MV-4-11 (cell line): ENCODE measurements around the gene NPFF.
"Not testable (repeated sequence)": the region's sequence is repeated elsewhere in the genome, so short reads cannot be mapped to it uniquely, and the experiment has no call there.

ENCODE experiments used
- DNase-seq: peaks from one replicate; lab custom pipeline; 2025; lab: John Stamatoyannopoulos, UW

NPFF gene

GRCh38 chr12:53495903-53496751 is 11.2 kb downstream of the NPFF start:
- DNase-seq: peak; percentile 45

DNA sequence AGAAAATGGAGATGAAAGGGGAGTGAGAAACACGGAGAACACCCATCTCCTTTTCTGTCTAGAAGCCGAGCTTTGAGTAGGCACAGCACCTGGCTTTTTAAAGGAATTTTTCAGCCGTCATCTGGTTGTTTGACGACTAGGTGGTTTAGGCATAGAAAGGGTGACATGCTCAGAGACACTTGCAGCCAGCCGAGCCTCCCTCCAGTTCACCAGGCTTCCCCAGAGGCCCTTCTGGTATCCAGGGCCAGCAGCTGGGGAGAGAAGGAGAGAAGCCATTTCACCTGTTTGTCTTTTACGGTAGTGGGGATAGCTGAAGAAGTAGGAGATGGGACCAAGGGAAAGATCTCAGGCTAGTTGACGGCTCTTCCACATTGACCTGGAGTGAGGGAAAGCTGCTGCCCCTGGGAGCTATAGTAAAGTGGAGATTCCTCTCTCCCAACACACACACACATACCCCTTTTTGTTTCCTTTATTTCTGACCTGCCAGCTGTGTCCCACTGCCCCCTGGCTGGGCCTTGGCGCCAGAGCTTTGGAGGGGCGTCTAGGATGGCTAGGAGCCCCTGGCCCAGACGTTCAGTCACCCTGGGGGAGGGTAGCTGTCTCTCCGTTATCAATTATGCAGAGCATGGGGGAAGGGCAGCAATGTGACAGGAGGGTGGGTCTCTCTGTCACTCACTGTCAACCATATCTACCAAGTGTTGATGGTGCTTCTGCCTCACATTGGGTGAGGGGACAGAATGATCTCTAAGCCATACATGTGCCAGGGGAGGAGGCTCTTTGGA is 13.5 kb downstream of the NPFF start:
- no peak for DNase-seq

DNA sequence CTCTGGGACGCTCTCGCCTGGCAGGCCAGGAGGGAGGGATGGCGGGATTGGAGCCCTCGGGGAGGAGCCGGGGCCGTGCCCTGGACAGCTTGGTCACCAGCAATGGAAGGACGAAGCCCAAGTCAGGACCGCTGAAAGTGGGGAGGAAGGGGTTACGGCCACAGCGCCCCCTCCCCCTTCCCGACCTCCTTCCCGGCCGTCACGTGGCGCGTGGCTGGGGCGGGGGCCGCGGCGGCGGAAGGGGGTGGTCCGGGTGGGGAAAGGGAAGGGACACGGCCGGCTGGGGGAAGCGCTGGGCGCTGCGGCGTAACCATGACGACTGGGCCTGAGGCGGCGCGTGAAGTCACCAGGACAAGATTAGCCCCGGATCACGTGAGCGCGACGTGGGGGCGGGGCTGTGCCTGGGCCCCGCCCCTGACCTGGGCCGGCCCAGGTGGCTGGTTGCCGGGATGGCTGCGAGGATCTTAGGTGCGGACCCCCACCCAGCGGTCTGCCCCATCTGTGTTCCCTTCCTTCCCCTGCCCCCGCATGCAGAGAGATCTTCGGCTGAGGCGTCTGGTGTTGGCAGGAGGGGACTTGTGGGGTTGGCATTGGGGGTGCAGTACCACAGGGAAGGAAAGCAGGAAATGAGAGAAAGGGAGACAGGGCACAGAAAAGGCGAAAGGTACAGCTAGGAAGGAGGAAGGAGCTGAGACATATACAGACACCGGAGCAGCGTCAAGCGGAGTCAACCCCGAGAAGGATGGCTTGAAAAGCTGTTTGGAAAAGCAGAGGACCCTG is 14.3 kb downstream of the NPFF start:
- DNase-seq: peak; percentile 75

GRCh38 chr12:53492188-53492587 is 15.1 kb downstream of the NPFF start:
- DNase-seq: no peak

GRCh38 chr12:53489242-53489864 is 17.9 kb downstream of the NPFF start:
- no peak for DNase-seq

DNA sequence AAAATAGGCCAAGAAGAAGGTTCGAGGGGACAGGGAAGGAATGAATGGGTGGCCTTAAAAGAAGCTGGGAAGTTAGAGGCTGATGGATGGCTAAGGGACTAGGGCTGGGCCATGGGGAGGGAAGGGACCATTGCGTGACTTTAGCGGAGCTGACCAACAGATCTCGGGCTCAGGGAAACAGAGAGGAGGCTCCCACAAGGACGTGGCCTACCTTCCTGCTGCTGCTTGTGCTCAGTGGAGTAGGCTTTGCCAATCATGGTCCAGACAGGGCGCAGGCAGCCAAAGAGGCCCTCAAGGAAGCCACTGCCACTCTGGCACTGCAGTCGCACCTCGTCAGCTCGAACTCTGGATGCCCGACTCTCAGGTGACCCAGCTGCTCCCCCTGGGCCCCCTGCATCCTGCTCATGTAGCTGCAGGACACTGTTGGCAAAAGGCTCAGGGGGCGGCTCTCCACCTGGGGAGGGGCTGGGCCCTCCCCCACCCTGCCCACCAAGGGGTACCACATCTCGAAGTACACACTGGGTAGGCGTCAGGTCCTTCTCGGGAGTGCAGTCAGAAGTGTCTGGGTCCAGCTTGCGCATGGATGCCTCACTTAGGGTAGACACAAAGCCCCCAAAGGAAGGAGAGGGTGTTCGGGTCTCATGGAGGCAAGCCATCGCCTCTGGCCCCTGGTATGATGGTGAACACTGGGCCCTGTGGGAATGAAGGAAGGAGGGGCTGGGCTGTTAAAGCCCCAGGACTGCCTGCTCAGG is 20.4 kb downstream of the NPFF start:
- no peak for DNase-seq

GRCh38 chr12:53485955-53486735 is 21.1 kb downstream of the NPFF start:
- no peak for DNase-seq

DNA sequence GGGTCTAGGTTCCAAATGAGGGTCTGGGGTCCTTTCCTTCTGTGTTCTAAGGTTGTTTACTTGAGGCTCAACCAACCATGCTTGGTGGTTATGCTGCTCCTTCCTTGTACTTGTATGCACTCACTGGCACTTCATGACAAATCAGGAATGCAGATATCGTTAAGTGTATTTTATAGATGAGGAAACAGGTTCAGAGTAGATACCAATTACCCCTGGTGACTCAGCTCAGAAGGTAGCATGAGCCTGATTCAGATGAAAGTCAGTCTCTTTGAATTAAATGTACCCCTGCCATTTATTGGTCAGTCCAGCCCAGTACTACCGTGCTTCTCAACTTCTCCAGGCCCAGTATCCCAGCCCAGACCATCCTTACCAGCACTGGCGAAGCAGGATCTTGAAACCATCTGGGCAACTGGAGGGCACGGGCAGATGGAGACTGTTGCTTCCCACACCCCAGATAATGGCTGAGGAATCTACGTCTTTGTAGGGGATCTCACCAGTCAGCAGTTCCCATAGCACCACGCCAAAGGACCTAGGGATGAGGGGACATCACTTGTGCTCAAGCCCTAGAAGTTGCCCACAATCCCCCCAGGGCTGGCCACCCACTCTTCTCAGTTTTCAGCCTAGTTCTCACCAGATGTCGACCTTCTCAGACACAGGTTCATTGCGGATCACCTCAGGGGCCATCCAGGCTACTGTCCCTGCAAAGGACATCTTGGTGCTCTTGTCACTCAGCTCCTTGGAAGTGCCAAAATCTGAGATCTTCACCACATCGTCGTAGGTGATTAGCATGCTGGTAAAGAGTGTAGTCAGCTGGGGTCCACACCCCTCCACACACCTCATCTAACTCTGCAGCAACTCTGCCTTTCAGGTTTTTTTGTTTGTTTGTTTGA is 22.4 kb downstream of the NPFF start:
- DNase-seq: no peak

DNA sequence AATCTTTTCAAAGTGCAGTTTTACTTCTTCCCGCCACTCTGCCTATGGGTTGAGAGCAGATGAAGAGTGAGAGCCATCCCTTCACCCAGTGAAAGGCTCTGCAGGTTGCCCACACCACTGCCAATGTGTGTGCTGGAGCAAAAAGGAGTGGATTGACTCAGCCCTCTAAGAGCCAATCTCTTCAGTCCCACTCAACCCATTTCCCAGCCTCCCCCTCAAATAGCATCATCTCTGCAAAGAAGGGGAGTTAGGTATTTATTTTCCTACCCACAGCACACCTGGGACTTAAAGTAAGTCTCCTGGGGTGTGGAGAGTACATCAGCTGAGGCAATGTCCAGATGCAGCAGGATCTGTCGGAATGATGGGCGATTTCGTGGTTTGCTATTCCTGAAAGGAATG is 23.3 kb downstream of the NPFF start:
- DNase-seq: no peak

DNA sequence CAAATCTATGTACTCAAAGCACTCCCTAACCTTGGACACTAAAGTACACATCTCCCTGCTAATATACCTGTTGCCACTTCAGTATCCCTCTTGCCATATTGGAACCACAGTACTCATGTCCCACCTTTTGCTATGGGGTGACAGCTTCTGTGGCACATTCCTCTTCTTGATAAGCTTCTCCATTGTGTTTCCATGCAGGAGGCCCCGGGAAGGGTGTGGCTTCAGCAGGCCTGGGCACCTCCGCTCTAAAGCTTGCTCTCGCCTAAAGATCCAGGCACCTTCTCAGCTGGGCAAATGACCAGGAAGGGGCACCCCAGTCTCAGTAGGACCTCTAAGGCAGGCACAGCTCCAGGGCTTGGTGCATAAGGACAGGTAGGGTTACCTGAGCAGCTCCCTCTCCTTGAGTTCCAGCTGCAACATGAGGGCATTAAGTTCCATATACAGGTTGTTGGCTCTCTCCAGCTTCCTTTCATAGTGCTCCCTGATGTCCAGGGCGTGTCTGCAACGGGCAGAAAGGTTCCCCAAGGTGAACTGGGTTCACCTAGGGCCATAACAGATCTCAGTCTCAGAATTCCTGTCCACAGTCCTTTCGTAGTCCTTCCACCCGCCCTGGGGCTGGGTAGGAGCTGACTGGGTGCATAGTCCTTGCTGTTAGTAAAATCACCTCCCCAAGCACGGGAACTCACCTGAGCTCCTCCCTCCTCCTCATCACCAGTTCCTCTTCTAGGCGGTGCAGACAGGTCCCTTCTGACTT is 23.9 kb downstream of the NPFF start:
- DNase-seq: no peak

DNA sequence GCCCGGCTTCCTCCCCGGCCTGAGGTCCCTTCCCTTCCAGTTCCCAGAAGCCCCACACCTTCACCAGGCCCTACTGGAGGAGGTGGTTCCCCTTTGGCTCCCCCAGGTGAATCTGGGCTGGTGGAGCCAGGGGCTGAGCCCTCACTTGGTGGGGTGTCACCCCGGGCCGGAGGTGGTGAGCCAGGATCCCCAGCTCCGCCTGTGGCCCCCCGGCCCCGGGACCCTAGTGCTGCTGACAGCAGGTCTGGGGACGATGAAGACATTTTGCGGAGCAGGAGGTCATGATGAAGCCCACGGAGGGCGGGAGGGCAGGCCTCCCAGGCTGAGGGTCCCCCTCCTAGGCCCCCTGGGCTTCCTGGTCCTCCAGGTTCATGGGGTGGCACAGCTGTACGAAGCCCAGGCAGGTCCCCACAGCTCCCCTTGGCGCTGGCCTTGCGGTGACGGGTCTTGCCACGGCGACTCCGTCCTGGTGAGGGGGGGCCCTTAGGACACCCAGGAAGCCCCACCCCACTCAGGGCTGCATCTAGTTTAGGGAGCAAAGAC is 24.6 kb downstream of the NPFF start:
- no peak for DNase-seq

DNA sequence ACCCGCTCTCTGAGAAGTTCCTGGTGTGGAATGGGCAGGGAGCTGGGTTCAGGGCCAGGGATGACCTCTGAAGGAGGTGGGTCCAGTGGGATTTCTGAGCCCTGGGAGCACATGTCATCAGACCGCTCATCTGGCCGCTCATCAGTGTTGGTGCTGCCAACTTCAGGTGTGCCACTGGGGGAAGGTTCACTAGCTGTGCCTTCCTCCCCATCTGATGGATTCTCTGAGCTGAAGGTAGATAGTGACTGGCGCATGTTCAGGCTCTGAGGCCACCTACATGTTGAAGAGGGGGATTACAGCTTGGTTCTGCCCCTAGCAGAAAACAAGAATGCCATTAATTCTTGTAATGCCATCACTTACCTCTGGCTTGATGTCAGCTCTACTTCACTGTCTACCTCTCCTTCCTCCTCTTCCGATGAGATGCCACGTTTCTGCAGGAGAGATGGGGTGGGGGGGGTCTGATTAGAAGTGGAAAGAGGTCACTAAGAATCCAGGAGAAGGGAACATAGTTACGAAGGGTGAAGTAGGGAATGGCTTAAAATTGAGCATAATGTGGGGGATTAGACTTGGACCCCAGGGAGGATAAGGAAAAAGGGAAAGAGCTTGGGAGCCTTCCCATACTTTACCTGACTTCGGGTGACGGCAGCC is 25.2 kb downstream of the NPFF start:
- DNase-seq: peak; percentile 9

GRCh38 chr12:53481458-53481857 is 25.8 kb downstream of the NPFF start:
- DNase-seq: not testable (repeated sequence)

GRCh38 chr12:53480491-53481442 is 26.5 kb downstream of the NPFF start:
- DNase-seq: no peak

GRCh38 chr12:53479331-53479730 is 28.0 kb downstream of the NPFF start:
- DNase-seq: no peak

- no peak for DNase-seq
Measured at GRCh38 chr12:53478865-53479264, 28.4 kb downstream of the NPFF start.

GRCh38 chr12:53476769-53477209 is 30.5 kb downstream of the NPFF start:
- no peak for DNase-seq
